ENCODE data around the gene TINCR.

- TF ChIP-seq POLR2A (IDR thresholded peaks at IDR 0.05) (no peak), CTCF (IDR thresholded peaks at IDR 0.05) (no peak), EP300 (IDR thresholded peaks at IDR 0.05) (no peak)
These were observed 5.5 kb downstream of the TINCR start for GRCh38 chr19:5562280-5562679.

Measured in ovary (tissue), 3 donors.